Upper lobe of right lung (tissue), 1 donor: ENCODE data around the gene SLC5A11. TPM values are rescaled to one million over a fixed set of nuclear protein-coding genes. Genes with fewer than 3 reads are reported as not detected.

Experiments
- ATAC-seq: fragments of 200-7000 bp; cut with Tn5 transposase; one replicate; pipeline ENCODE4 v1.9.1; 2020; ENCODE audit warnings: mild to moderate bottlenecking, moderate library complexity
- DNase-seq: peaks from one replicate; pipeline ENCODE4 v3.0.0-alpha.2; 2020
- H3K27ac ChIP-seq: fragments of 200-600 bp; one replicate; pipeline ENCODE4 v1.8.0; 2022
- H3K27me3 ChIP-seq: fragments of 200-600 bp; one replicate; pipeline ENCODE4 v1.8.0; 2022; ENCODE audit warnings: mild to moderate bottlenecking
- H3K36me3 ChIP-seq: fragments of 200-600 bp; one replicate; pipeline ENCODE4 v1.8.0; 2022
- H3K4me1 ChIP-seq: fragments of 200-600 bp; one replicate; pipeline ENCODE4 v1.8.0; 2022
- H3K4me3 ChIP-seq: fragments of 200-600 bp; one replicate; pipeline ENCODE4 v1.8.0; 2022; ENCODE audit warnings: mild to moderate bottlenecking
- H3K9me3 ChIP-seq: fragments of 200-600 bp; one replicate; pipeline ENCODE4 v1.8.0; 2022
- intact Hi-C: fragments of 100-400 bp; cut with DNase I; formaldehyde crosslinking; loops from one replicate; pipeline ENCODE4 v1.11.0; 2022
- total RNA-seq: library from RNA; stranded (reverse); fragmentation: NEBNext Ultra II Directional; extraction: Animal tissue kit (Norgen Biotek cat#: 25700); gene quantifications from one replicate; pipeline ENCODE4 v1.2.1, GENCODE V29; 2021
- TF ChIP-seq, protein P1 (sequence below): fragments of 200-600 bp; IDR thresholded peaks from one replicate; pipeline ENCODE4 v1.8.0; 2022; ENCODE audit warnings: antibody characterized with exemption
- donor health status: DM: no; HTN: yes; CAD: no; lungs with severe emphysema.

Gene SLC5A11
- total RNA-seq, 1 donor from 2014 or later = not detected

DNA sequence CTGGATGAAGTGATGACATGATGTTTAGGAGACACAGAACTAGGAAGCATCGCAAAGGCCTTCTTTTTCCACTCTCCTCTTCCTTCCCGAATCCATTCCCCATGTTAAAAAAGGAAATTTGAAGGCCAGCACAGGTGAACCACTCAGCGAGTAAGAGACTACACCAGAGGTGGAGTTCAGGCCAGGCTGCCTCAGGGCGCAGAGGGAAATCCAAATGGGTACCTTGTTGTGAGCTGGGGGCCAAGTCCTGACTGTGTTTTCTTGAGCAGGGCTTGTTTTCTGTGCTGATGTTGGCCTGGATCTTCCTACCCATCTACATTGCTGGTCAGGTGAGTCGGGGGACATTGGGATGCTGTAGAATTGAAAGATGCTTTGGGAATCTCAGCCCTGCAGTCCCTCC is 26.1 kb downstream of the SLC5A11 start:
- TF ChIP-seq, protein P1, sequence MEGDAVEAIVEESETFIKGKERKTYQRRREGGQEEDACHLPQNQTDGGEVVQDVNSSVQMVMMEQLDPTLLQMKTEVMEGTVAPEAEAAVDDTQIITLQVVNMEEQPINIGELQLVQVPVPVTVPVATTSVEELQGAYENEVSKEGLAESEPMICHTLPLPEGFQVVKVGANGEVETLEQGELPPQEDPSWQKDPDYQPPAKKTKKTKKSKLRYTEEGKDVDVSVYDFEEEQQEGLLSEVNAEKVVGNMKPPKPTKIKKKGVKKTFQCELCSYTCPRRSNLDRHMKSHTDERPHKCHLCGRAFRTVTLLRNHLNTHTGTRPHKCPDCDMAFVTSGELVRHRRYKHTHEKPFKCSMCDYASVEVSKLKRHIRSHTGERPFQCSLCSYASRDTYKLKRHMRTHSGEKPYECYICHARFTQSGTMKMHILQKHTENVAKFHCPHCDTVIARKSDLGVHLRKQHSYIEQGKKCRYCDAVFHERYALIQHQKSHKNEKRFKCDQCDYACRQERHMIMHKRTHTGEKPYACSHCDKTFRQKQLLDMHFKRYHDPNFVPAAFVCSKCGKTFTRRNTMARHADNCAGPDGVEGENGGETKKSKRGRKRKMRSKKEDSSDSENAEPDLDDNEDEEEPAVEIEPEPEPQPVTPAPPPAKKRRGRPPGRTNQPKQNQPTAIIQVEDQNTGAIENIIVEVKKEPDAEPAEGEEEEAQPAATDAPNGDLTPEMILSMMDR = no peak
- Histone ChIP-seq H3K36me3 (no peaks in the 10 kb centered on the region), H3K4me3 (no peak overlapping the region), H3K27ac (no peak overlapping the region), H3K9me3 (no peaks in the 10 kb centered on the region), H3K4me1 (no peaks in the 10 kb centered on the region), H3K27me3 (no peaks in the 10 kb centered on the region)
- DNase-seq = no peak
- intact Hi-C loops = no loop called here
- ATAC-seq = no peak

DNA sequence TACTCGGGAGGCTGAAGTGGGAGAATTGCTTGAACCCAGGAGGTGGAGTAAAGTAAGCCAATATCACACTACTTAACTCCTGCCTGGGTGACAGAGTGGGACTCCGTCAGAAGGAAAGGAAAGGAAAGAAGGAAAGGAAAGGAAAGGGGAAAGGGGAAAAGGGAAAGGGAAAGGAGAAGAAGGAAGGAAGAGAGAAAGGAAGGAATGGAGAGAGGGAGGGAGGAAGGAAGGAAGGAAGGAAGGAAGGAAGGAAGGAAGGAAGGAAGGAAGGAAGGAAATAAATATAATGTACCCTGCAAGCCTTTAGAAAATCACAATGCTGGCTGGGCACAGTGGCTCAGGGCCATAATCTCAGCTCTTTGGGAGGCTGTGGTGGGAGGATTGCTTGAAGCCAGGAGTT is 27.3 kb downstream of the SLC5A11 start:
- no peaks in the 10 kb centered on the region for H3K4me1 ChIP-seq
- H3K36me3 ChIP-seq = no peaks in the 10 kb centered on the region
- no peaks in the 10 kb centered on the region for H3K27me3 ChIP-seq
- no peak overlapping the region for H3K27ac ChIP-seq
- ATAC-seq = no peak
- H3K9me3 ChIP-seq = no peaks in the 10 kb centered on the region
- H3K4me3 ChIP-seq = no peak overlapping the region
- intact Hi-C loops = no loop called here
- TF ChIP-seq, protein P1 = no peak
- DNase-seq = no peak

DNA sequence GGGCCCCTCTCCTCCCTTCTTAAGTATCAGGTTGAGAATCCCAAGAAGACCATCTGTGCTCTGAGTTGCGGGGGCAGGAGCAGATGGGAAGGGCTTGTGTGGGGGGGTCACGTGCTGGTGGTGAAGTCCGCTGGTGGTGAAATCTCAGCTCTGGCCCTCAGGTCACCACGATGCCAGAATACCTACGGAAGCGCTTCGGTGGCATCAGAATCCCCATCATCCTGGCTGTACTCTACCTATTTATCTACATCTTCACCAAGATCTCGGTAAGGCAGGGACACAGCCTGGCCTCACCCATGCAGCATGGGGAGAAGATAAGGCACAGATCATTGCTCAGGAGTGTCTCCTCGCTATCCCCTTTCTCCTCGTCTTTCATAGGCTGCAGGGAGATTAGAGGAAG is 29.7 kb downstream of the SLC5A11 start:
- intact Hi-C loops = no loop called here
- TF ChIP-seq, protein P1 = no peak
- Histone ChIP-seq H3K9me3 (no peaks in the 10 kb centered on the region), H3K27ac (no peak overlapping the region), H3K4me1 (no peaks in the 10 kb centered on the region), H3K27me3 (no peaks in the 10 kb centered on the region), H3K4me3 (no peak overlapping the region), H3K36me3 (no peaks in the 10 kb centered on the region)
- ATAC-seq = no peak
- DNase-seq = no peak

DNA sequence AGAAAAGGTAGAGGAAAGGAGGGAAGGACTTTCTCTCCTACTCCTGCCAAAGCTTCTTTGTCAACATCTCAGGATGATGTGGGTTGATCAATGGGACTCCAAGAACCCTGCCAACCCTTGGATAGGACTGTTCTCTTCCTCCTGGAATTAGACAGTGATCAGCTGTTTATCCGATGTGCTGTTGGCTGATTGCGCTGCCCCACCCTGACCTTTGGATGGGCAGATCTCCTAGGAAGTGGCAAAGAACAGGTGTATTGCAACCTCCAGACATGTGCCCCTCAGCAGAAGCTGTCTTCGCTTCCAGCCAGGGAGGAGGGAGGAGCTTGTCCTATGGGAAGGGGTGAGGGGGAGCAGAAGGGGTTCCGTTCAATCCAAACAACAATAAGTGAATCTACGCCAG is 30.5 kb downstream of the SLC5A11 start:
- TF ChIP-seq, protein P1 = no peak
- Histone ChIP-seq H3K36me3 (no peaks in the 10 kb centered on the region), H3K27ac (no peak overlapping the region), H3K27me3 (no peaks in the 10 kb centered on the region), H3K4me1 (no peaks in the 10 kb centered on the region), H3K4me3 (no peak overlapping the region), H3K9me3 (no peaks in the 10 kb centered on the region)
- no peak for DNase-seq
- no peak for ATAC-seq
- intact Hi-C loops = no loop called here

DNA sequence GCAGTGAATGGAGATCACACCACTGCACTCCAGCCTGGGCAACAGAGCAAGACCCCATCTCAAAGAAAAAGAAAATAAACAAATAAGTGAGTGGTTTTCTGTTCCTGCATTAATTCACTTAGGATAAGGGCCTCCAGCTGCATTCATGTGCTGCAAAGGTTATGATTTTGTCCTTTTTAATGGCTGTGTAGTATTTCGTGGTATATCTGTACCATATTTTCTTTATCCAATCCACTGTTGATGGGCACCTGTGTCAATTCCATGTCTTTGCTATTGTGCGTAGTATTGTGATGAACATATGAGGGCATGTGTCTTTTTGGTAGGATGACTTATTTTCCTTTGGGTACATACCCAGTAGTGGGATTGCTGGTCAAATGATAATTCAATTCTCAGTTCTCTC is 33.9 kb downstream of the SLC5A11 start:
- no peaks in the 10 kb centered on the region for H3K4me1 ChIP-seq
- H3K9me3 ChIP-seq = no peaks in the 10 kb centered on the region
- no peaks in the 10 kb centered on the region for H3K36me3 ChIP-seq
- H3K27me3 ChIP-seq = no peaks in the 10 kb centered on the region
- ATAC-seq (no peak), DNase-seq (no peak)
- H3K27ac ChIP-seq = no peak overlapping the region
- no peak overlapping the region for H3K4me3 ChIP-seq
- TF ChIP-seq, protein P1 = no peak
- intact Hi-C loops = no loop called here

DNA sequence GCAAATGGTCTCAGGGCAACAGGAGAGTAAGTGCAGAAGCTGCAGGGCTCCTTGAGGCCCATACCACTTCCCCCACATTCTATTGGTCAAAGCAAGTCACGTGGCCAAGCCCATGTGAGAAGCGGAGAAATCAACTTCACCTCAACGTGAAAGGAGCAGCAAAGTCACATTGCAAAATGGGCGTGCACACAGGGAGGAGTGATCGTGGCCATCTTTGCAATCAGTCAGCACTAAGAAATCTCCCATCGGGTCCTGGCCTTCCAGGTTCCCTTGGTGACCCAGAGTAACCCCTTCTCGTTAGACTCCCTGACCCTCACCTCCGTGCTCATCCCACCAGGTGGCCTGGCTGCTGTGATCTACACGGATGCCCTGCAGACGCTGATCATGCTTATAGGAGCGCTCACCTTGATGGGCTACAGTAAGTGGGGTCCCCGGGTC is 38.0 kb downstream of the SLC5A11 start:
- Histone ChIP-seq H3K4me3 (no peak overlapping the region), H3K27me3 (no peaks in the 10 kb centered on the region), H3K9me3 (no peaks in the 10 kb centered on the region), H3K27ac (no peak overlapping the region), H3K4me1 (no peaks in the 10 kb centered on the region), H3K36me3 (no peaks in the 10 kb centered on the region)
- intact Hi-C loops = no loop called here
- TF ChIP-seq, protein P1 = no peak
- ATAC-seq (no peak), DNase-seq (no peak)
